Measurements from ENCODE around the gene ACOXL.

ACOXL gene

GRCh38 chr2:110752871-110753270 lies 20.5 kb downstream of the ACOXL start:
- no peak for DNase-seq

- no peak for DNase-seq
Measured at GRCh38 chr2:110755491-110756078, 23.2 kb downstream of the ACOXL start.

- no peak for DNase-seq
Measured at GRCh38 chr2:110759411-110759810, 27.0 kb downstream of the ACOXL start.

GRCh38 chr2:110764931-110765330 lies 32.6 kb downstream of the ACOXL start:
- DNase-seq, result no peak

- no peak for DNase-seq
Measured at GRCh38 chr2:110766291-110766690, 33.9 kb downstream of the ACOXL start.

- no peak for DNase-seq
Measured at GRCh38 chr2:110768591-110768990, 36.2 kb downstream of the ACOXL start.

- DNase-seq, result peak in 1 of 51 donors; percentile 29
Measured at GRCh38 chr2:110770404-110770958, 38.1 kb downstream of the ACOXL start.

GRCh38 chr2:110770959-110771431 lies 38.6 kb downstream of the ACOXL start:
- no peak for DNase-seq

GRCh38 chr2:110771547-110772382 lies 39.4 kb downstream of the ACOXL start:
- DNase-seq, result no peak

GRCh38 chr2:110772383-110772755 lies 40.0 kb downstream of the ACOXL start:
- no peak for DNase-seq

- DNase-seq, result peak in 20 of 51 donors; percentile 6 to 60 (median 32)
Measured at GRCh38 chr2:110773401-110773921, 41.1 kb downstream of the ACOXL start.

- DNase-seq, result no peak
Measured at GRCh38 chr2:110774701-110775100, 42.3 kb downstream of the ACOXL start.

GRCh38 chr2:110777531-110778311 lies 45.3 kb downstream of the ACOXL start:
- peak in 22 of 51 donors; percentile 3 to 56 (median 24) for DNase-seq

- no peak for DNase-seq
Measured at GRCh38 chr2:110780461-110780860, 48.1 kb downstream of the ACOXL start.

- DNase-seq, result no peak
Measured at GRCh38 chr2:110783196-110783873, 51.0 kb downstream of the ACOXL start.

GRCh38 chr2:110784047-110784631 lies 51.8 kb downstream of the ACOXL start:
- no peak for DNase-seq

- DNase-seq, result no peak
Measured at GRCh38 chr2:110785439-110785838, 53.1 kb downstream of the ACOXL start.

- peak in 17 of 51 donors; percentile 8 to 60 (median 25) for DNase-seq
Measured at GRCh38 chr2:110788976-110789375, 56.6 kb downstream of the ACOXL start.

- no peak for DNase-seq
Measured at GRCh38 chr2:110789706-110790105, 57.3 kb downstream of the ACOXL start.

- DNase-seq, result no peak
Measured at GRCh38 chr2:110790907-110791306, 58.5 kb downstream of the ACOXL start.

GRCh38 chr2:110791435-110791834 lies 59.1 kb downstream of the ACOXL start:
- no peak for DNase-seq
